ENCODE data around the gene HOXA7.

Gene HOXA7

GRCh38 chr7:27140126-27140857 is 16.2 kb downstream of the HOXA7 start:
- no peaks in the 10 kb centered on the region for H3K36me3 ChIP-seq (ENCODE audit: control insufficient read depth, insufficient read depth, low read length)
- H3K27me3 ChIP-seq (replicated peaks; ENCODE audit: control insufficient read depth, insufficient read depth, low read length), result no peaks in the 10 kb centered on the region
- TF ChIP-seq CTCF (IDR thresholded peaks at IDR 0.05; ENCODE audit: insufficient read depth, low read length, poor library complexity, severe bottlenecking), result no peak
- no peak overlapping the region for H3K4me3 ChIP-seq (replicated peaks; ENCODE audit: low read depth, low read length)
- no peak for DNase-seq (ENCODE audit: extremely low read depth, insufficient read length)

GRCh38 chr7:27139334-27140125 is 16.9 kb downstream of the HOXA7 start:
- no peak for DNase-seq (ENCODE audit: extremely low read depth, insufficient read length)
- TF ChIP-seq CTCF (IDR thresholded peaks at IDR 0.05; ENCODE audit: insufficient read depth, low read length, poor library complexity, severe bottlenecking), result no peak
- Histone ChIP-seq H3K27me3 (replicated peaks; ENCODE audit: control insufficient read depth, insufficient read depth, low read length) (no peaks in the 10 kb centered on the region), H3K36me3 (ENCODE audit: control insufficient read depth, insufficient read depth, low read length) (no peaks in the 10 kb centered on the region), H3K4me3 (replicated peaks; ENCODE audit: low read depth, low read length) (no peak overlapping the region)

- Histone ChIP-seq H3K36me3 (ENCODE audit: control insufficient read depth, insufficient read depth, low read length) (no peaks in the 10 kb centered on the region), H3K4me3 (replicated peaks; ENCODE audit: low read depth, low read length) (no peak overlapping the region), H3K27me3 (replicated peaks; ENCODE audit: control insufficient read depth, insufficient read depth, low read length) (no peaks in the 10 kb centered on the region)
- DNase-seq (ENCODE audit: extremely low read depth, insufficient read length), result no peak
- no peak for TF ChIP-seq CTCF (IDR thresholded peaks at IDR 0.05; ENCODE audit: insufficient read depth, low read length, poor library complexity, severe bottlenecking)
Observed at GRCh38 chr7:27138985-27139333, 17.5 kb downstream of the HOXA7 start.

GRCh38 chr7:27138472-27138871 is 18.0 kb downstream of the HOXA7 start:
- no peak for DNase-seq (ENCODE audit: extremely low read depth, insufficient read length)
- H3K27me3 ChIP-seq (replicated peaks; ENCODE audit: control insufficient read depth, insufficient read depth, low read length), result no peaks in the 10 kb centered on the region
- no peak for TF ChIP-seq CTCF (IDR thresholded peaks at IDR 0.05; ENCODE audit: insufficient read depth, low read length, poor library complexity, severe bottlenecking)
- no peak overlapping the region for H3K4me3 ChIP-seq (replicated peaks; ENCODE audit: low read depth, low read length)
- no peaks in the 10 kb centered on the region for H3K36me3 ChIP-seq (ENCODE audit: control insufficient read depth, insufficient read depth, low read length)

- no peak for DNase-seq (ENCODE audit: extremely low read depth, insufficient read length)
Observed at GRCh38 chr7:27137640-27138315, 18.7 kb downstream of the HOXA7 start.

More at GRCh38 chr7:27137640-27138315, 18.7 kb downstream of the HOXA7 start:
- Histone ChIP-seq H3K27me3 (replicated peaks; ENCODE audit: control insufficient read depth, insufficient read depth, low read length) (no peaks in the 10 kb centered on the region), H3K4me3 (replicated peaks; ENCODE audit: low read depth, low read length) (no peak overlapping the region), H3K36me3 (ENCODE audit: control insufficient read depth, insufficient read depth, low read length) (no peaks in the 10 kb centered on the region)
- no peak for TF ChIP-seq CTCF (IDR thresholded peaks at IDR 0.05; ENCODE audit: insufficient read depth, low read length, poor library complexity, severe bottlenecking)
